Ovary (tissue), 9 donors: Measurements from ENCODE around the gene CNDP1. TPM values are rescaled to one million over a fixed set of nuclear protein-coding genes. Genes with fewer than 3 reads are reported as not detected.

Source experiments
- DNase-seq, 5 donors: peaks; one replicate each; pipeline ENCODE4 v3.0.0-alpha.2; 2019 to 2020
- H3K27ac ChIP-seq, 2 donors: fragments of 200-600 bp; one replicate each; pipeline versions ENCODE4 v1.5.1 to v1.8.0; 2019 to 2022
- H3K27me3 ChIP-seq: fragments of 200-600 bp; one replicate; pipeline ENCODE4 v1.8.0; 2022
- H3K36me3 ChIP-seq: fragments of 200-600 bp; sonication (generic); one replicate; pipeline ENCODE4 v1.5.1; 2019
- H3K4me1 ChIP-seq: one replicate; pipeline ENCODE4 v1.8.1; 2013; ENCODE audit warnings: mild to moderate bottlenecking, moderate library complexity; ENCODE audit not compliant: insufficient read depth
- H3K4me3 ChIP-seq: fragments of 200-600 bp; sonication (generic); one replicate; pipeline ENCODE4 v1.5.1; 2017
- H3K9me3 ChIP-seq, 2 donors: fragments of 200-600 bp in 1 of 2; sonication (generic) in 1 of 2; one replicate each; pipeline versions ENCODE4 v1.5.1 to v1.8.1; 2013 to 2019; ENCODE audit warnings: mild to moderate bottlenecking in 1 of 2, moderate library complexity in 1 of 2
- CTCF ChIP-seq, 3 donors: fragments of 450-650 bp in 2 of 3; fragments of 200-600 bp in 1 of 3; IDR thresholded peaks; one replicate each; pipeline versions ENCODE4 v1.5.1 to v1.8.0; 2016 to 2022; ENCODE audit warnings: antibody characterized with exemption in 3 of 3, mild to moderate bottlenecking in 1 of 3
- EP300 ChIP-seq: sonication (generic); formaldehyde crosslinking; IDR thresholded peaks from one replicate; pipeline ENCODE4 v1.6.1; 2017; ENCODE audit warnings: antibody characterized with exemption
- POLR2A ChIP-seq: fragments of 450-650 bp; IDR thresholded peaks from one replicate; pipeline ENCODE4 v1.6.1; 2017; ENCODE audit warnings: antibody characterized with exemption, mild to moderate bottlenecking, moderate library complexity
- WGBS, 3 donors: extraction: QIAGEN DNeasy Blood & Tissue Kit in 1 of 3; methylation state at CpG; one replicate each; pipeline versions ENCODE4 v1.1.5 to v1.1.7; 2013 to 2017; 5-methylcytosine and 5-hydroxymethylcytosine counted together
- intact Hi-C, 4 donors: fragments of 100-400 bp; cut with DNase I; formaldehyde crosslinking; loops; one replicate each; pipeline versions ENCODE4 v1.11.0 to v1.15.1; 2022 to 2023
- polyA plus RNA-seq, 2 donors: library from polyadenylated mRNA; stranded (reverse); fragments of 200-250 nt in 1 of 2; fragments of 350-450 nt in 1 of 2; fragmentation: Illumina TruSeq in 1 of 2; extraction: RNeasy Lipid Tissue Mini Kit (QIAGEN cat#74804) in 1 of 2; gene quantifications; one replicate each; pipeline ENCODE4 v1.2.3, GENCODE V29; 2013 to 2014
- total RNA-seq, 7 donors: library from RNA; depleted of rRNA in 2 of 7; stranded (reverse); fragments of >200 nt in 2 of 7; fragmentation: NEBNext Ultra II Directional in 3 of 7; extraction: Animal tissue kit (Norgen Biotek cat#: 25700) in 3 of 7; gene quantifications; one replicate each; pipeline versions ENCODE4 v1.1.0 to v1.2.4, GENCODE V29; 2016 to 2023
- donor health status: DM: no; HTN: no; CAD: no; lungs with moderate emphysema.
- donor health status: DM: no; HTN: no; CAD: no.
- donor health status: Bipolar disorder and iron deficiency.
- donor health status: DM: yes; HTN: yes; CAD: no.
- donor health status: DM: no; HTN: no; CAD: no.
- donor health status: DM: yes; HTN: yes; CAD: no.

Gene CNDP1
- total and polyA plus RNA-seq, 9 donors, result 0.02 to 0.35 (median 0.15) TPM; not detected in 3

DNA sequence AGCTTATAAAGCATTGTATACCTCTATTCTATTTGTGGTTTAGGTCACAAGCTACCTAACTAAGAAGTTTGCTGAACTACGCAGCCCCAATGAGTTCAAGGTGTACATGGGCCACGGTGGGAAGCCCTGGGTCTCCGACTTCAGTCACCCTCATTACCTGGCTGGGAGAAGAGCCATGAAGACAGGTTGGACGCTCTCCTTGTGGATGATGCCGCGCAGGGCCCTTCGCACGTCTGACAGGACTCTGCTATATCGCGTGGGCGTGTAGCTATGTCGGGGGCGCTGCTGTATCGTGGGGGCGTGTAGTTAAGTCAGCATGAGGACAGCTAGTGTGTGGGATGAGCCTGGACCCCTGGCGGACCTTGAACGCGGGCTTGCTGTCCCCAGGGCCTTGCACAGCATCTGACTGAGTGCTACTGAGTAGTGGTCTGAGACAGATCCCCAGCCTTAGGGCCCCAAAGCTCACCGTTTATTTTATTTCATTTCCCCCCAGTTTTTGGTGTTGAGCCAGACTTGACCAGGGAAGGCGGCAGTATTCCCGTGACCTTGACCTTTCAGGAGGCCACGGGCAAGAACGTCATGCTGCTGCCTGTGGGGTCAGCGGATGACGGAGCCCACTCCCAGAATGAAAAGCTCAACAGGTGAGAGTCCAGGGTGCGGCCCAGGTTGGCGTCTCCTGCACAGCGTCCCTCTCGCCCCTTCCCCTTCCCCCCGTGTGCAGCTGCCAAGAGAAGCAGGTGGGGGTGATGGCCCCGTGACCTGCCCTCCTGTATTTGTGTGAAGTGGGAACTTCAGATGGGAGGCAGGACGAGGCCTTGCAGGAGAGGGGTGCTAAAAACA is 15.6 kb upstream of the CNDP1 start:
- intact Hi-C loops, result no loop called here
- Histone ChIP-seq H3K9me3 (no peaks in the 10 kb centered on the region), H3K27me3 (no peaks in the 10 kb centered on the region), H3K4me3 (no peak overlapping the region), H3K36me3 (no peaks in the 10 kb centered on the region), H3K27ac (no peak overlapping the region), H3K4me1 (no peaks in the 10 kb centered on the region)
- TF ChIP-seq POLR2A, result no peak
- TF ChIP-seq CTCF (IDR thresholded peaks at IDR 0.05), result no peak
- no peak for TF ChIP-seq EP300
- 75 to 78% (median 77%) methylated on average over 32 of the region's 32 CpGs for WGBS, 3 donors
- no peak for DNase-seq

- WGBS, 3 donors, result 89 to 92% (median 89%) methylated on average over 18 of the region's 18 CpGs
- TF ChIP-seq POLR2A, result no peak
- TF ChIP-seq CTCF (IDR thresholded peaks at IDR 0.05), result no peak
- no peak for TF ChIP-seq EP300
- intact Hi-C loops, result no loop called here
- H3K36me3 ChIP-seq, result no peaks in the 10 kb centered on the region
- H3K27ac ChIP-seq, result no peak overlapping the region
- DNase-seq, result no peak
- no peaks in the 10 kb centered on the region for H3K9me3 ChIP-seq
- peaks cover 2% of the 10 kb centered on the region for H3K4me1 ChIP-seq
- no peak overlapping the region for H3K4me3 ChIP-seq
- no peaks in the 10 kb centered on the region for H3K27me3 ChIP-seq
Measured at GRCh38 chr18:74519320-74520095, 14.8 kb upstream of the CNDP1 start.

- no peaks in the 10 kb centered on the region for H3K36me3 ChIP-seq
- no peak for DNase-seq
- 88 to 90% (median 90%) methylated on average over 14 of the region's 14 CpGs for WGBS, 3 donors
Measured at GRCh38 chr18:74520096-74520833, 14.0 kb upstream of the CNDP1 start.

More at GRCh38 chr18:74520096-74520833, 14.0 kb upstream of the CNDP1 start:
- Histone ChIP-seq H3K9me3 (no peaks in the 10 kb centered on the region), H3K27ac (no peak overlapping the region), H3K4me3 (no peak overlapping the region), H3K27me3 (no peaks in the 10 kb centered on the region), H3K4me1 (peaks cover 2% of the 10 kb centered on the region)
- TF ChIP-seq POLR2A (no peak), CTCF (IDR thresholded peaks at IDR 0.05) (no peak), EP300 (no peak)
- intact Hi-C loops, result no loop called here
